GM20431 (cell line): ENCODE data around the gene UBE2F.
"Not testable (repeated sequence)": the region's sequence is repeated elsewhere in the genome, so short reads cannot be mapped to it uniquely, and the experiment has no call there.

Experiments
- in situ Hi-C: fragments of 300-500 bp; cut with MseI, MboI; formaldehyde crosslinking; loops from one replicate; pipeline ENCODE4 v1.15.0; 2020; ENCODE audit warnings: low sequenced_read_pairs; ENCODE audit not compliant: unreplicated experiment

The UBE2F gene

DNA sequence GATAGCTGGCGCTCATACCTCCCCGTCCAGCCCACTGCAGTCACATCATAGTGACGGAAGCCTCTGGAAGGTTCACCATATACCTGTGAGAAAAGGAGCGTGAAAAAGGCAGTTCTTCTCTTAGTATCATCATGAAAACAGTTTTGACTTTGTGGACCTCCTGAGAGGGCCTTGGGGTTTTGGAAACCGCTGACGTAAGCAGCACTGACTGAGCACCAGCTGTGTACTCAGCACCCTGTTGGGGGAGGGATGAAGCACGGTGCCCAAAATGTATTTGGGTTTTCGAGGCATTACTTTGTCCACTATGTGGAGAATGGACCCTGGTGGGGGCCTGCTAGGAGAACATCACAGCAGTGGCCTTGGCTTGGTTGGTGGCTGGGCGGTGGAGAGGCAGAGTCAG is 99.4 kb downstream of the UBE2F start:
- in situ Hi-C loops: no loop called here

DNA sequence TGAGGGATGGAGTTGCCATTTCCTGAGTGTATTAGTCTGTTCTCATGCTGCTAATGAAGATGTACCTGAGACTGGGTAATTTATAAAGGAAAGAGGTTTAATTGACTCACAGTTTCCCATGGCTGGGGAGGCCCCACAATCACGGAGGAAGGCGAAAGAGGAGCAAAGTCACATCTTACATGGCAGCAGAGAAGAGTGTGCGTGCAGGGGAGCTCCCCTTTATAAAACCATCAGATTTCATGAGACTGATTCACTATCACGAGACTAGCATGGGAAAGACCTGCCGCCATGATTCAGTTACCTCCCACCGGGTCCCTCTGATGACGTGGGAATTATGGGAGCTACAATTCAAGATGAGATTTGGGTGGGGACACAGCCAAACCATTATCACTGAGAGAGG is 99.9 kb downstream of the UBE2F start:
- in situ Hi-C loops: not testable (repeated sequence)

DNA sequence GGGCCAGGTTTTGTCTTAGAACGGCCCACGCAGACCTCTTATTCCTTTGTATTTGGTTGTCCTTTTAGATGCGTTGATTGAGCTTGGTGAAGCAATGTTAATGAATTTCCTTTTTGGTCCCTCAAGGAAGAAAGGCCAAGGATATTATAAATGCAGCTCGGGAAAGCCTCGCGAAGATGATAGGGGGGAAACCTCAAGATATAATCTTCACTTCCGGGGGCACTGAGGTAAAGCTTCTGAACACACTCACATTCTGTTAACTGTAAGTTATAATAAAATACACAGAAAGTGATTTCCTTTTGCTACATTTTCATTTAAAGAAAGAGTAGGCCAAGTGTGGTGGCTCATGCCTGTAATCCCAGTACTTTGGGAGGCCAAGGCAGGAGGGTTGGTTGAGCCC is 101.1 kb downstream of the UBE2F start:
- in situ Hi-C loops: no loop called here

DNA sequence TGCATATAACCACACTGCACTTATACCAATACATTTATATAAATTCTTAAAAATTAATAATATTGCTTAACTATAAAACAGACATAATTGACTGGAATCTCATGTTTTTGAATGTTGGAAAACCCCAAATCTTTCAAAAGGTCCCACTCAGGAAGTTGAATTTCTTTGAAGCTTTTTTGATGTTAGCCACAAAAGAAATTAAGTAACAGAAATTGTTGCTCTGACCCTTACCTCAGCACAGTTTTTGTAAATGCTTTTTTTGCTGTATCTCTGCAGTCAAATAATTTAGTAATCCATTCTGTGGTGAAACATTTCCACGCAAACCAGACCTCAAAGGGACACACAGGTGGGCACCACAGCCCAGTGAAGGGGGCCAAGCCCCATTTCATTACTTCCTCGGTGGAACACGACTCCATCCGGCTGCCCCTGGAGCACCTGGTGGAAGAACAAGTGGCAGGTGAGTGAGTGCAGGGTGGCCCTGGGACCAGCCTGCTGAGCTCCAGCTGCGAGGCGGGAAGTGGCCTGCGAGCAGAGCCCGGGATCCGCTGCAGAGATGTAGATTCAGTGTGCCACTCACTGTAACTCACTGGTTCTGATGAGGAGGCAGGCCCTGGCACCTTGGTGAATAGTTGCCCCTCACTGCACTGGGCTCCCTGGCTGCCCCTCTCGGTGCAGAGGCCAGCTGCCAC is 102.4 kb downstream of the UBE2F start:
- in situ Hi-C loops: no loop called here

DNA sequence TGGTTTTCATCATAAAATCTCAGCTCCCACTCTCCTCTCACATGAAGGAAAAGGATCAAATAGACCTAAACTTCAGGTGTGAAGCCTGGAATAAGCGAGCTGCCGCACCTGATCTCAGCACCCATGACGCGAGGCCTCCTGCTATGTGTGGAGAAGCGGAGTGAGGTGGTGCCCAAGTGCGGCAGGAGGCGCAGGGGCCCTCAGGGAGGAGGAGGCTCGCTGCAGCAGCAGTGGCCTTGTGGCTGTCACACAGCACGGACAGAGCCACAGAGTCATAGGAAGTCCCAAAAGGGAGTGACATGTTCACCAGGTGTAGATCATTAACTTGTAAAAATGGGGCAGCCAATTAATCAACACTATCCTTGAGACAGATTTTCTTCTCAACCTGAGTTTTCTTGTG is 103.1 kb downstream of the UBE2F start:
- in situ Hi-C loops: no loop called here

DNA sequence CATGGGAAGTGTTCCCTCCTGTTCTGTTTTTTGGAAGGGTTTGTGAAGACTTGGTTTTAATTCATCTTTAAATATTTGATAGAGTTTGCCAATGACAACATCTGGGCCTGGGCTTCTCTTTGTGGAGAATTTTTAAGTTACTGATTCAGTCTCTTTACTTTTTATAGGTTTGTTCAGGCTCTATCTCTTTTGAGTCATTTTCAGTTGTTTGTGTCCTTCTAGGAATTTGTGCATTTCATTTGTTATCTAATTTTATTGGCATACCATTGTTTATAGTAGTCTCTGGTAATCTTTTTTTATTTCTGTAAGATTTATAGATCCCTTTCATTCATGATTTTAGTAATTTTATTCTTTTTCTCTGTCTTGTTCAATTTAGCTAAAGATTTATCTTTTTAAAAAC is 108.6 kb downstream of the UBE2F start:
- in situ Hi-C loops: no loop called here

DNA sequence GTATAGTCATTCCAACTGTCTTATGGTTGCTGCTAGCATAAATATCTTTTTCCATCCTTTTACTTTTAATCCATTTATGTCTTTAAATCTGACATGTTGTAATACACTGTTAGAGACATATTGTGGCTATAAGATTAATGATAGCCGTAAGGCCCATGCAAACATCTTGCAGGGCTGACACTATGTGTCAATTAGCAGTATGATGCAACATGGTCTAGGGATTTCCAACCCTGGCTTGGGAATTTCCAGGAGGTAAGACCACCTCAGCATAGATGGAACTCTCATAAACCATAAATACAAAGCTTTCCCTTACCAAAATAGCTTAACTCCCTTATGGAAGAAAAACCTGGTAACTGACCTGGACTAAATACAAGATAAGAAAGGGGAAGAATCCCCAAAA is 110.5 kb downstream of the UBE2F start:
- in situ Hi-C loops: no loop called here

DNA sequence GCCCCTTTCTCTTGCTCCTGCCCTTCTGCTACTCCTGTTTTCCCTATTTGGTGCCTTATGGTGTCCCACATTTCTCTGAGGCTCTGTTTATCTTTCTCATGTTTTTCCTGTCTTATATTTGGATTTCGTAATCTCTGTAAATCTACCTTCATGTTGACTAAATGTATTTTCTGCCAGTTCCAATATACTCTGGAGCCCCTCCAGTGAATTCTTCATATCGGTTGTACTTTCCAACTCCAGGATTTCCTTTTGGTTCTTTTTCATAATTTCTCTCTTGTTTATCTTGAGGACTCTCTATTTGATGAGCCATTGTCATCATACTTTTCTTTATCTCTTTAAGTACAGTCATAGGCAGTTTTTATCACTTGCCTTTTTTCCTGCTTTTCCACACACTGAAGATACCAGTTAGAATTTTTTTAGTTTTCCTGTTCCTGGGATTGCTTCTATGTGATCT is 113.1 kb downstream of the UBE2F start:
- in situ Hi-C loops: no loop called here

DNA sequence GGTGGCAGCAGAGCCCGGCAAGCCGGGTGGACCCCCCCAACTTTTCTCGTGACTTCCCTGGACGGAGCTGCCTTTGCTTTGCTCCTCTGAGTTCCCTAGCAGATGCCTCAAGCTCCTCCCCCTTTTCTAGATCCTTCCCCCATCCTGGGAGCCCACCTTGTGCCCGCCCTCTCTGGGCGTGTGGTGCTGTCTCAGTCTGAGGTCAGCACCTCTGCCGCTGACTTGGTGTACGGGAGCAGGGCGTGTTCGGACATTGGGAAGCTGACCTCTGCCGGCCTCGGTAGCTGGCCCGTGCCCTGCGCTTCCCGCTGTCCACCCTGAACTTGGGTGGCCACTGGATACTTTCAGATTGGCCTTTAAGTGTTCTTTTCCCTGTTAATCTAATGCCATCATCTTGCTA is 113.7 kb downstream of the UBE2F start:
- in situ Hi-C loops: no loop called here

DNA sequence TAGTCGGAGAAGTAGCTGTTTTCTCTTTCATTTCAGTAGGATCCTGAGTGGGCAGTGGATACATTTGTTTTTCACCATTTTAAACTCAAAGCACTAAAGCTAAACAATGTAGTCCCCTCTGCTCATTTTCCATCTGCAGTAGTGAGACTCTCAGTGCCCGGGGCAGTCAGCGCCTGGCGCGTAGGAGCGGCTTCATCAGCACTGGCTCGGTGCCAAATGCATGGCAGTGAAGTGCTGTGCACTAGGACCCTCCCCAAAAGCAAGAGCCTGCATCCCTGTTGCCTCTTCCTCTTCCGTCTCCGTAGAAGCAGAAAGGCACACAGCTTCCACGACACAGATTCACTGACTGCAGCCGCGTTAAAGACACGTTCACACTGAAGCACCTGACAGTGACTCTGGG is 114.3 kb downstream of the UBE2F start:
- in situ Hi-C loops: no loop called here

DNA sequence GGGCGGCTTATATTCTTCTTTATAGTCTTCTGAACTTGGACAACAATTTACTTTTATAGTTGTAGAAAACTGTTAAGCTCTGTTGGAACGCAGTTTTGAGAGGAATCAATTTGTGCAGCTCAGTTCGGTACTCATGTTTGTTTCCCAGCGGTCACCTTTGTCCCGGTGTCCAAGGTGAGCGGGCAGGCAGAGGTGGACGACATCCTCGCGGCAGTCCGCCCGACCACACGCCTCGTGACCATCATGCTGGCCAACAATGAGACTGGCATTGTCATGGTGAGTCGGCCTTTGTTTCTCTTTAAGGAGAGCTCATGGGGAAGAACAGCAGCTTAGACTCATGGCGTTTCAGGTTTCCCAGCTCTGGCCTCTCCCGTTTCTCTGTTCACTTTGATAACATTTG is 114.7 kb downstream of the UBE2F start:
- in situ Hi-C loops: no loop called here

DNA sequence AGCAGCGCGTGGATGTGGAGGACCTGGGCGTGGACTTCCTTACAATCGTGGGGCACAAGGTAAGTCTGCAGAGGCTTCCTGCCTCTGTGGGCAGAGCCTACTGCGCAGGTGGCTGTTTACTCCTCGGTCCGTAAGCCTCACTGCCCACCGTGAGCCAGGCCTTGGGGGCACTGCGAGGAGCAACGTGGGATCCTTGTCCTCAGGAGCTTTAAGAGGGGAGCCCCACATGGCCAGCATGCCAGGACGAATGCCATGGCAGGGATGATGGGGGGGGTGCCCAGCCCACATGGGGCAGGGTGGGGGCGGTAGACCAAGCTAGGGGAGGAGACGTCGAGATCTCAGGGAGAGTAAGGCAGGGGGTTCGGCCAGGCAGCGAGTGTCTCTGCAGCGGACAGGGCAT is 115.3 kb downstream of the UBE2F start:
- in situ Hi-C loops: no loop called here

DNA sequence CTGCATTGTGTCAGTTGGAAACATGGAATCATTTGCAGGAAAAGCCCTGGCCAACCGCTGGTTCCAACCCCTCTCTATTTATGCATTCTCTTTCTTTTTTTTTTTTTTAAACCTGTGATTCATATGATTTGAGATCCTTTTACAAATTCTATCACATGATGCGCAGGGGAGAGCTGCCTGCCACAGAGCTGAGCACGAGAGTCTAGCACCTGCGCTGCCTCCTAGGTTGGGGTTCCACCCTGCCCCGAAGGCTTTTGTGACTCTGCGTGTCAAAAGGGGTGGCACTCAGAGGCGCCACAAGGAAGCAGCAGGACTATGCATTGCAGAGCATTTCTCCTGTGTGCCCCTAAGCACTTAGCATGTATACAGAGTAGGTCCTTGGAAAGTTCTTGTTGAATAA is 116.0 kb downstream of the UBE2F start:
- in situ Hi-C loops: no loop called here

DNA sequence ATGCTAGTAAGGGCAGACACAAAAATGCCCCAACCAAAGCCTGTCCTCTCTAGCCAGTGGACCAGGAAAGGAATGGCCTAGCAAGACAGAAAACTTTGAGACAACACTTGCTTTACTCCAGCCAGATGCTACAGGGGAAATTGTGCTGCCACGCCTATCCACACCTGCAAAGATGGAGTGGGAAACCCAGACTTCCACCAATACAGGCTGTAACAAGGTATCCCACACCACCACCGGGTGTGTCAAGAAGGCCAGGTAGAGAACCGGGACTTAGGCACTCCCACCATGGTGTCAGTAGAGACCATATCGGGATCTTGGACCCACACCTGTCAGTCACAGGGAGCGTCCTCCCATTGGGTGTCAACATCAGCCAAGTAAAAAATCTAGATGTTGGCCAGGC is 117.1 kb downstream of the UBE2F start:
- in situ Hi-C loops: no loop called here

DNA sequence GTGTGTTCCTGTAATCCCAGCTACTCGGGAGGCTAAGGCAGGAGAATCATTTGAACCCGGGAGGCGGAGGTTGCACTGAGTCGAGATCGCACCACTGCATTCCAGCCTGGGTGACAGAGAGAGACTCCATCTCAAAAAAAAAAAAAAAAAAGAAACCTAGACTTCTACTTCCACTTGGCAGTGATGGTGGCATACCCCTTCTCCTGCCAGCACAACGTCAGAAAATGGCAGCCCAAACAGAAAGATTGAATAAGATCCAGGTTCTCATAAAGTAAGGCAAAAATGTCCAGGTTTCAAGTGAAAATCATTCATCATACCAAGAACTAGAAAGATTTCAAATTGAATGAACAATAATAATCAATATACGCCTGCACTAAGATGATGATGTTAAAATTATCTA is 117.9 kb downstream of the UBE2F start:
- in situ Hi-C loops: no loop called here

DNA sequence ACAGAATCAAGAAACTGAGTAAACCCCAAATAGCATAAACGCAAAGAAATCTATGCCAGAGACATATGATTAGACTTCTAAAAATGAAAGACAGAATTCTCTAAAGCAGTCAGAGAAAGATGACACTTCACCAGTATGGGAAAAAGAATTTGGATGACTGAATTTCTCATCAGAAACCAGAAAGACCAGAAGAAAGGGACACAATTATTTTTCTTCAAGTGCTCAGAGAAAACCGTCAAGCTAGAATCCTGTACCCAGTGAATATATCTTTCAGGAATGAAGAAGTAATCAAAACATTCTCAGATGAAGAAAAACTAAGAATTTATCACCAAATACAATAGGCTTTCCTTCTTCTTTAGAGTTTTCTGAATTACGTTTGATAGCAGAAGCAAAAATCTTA is 119.1 kb downstream of the UBE2F start:
- in situ Hi-C loops: no loop called here

DNA sequence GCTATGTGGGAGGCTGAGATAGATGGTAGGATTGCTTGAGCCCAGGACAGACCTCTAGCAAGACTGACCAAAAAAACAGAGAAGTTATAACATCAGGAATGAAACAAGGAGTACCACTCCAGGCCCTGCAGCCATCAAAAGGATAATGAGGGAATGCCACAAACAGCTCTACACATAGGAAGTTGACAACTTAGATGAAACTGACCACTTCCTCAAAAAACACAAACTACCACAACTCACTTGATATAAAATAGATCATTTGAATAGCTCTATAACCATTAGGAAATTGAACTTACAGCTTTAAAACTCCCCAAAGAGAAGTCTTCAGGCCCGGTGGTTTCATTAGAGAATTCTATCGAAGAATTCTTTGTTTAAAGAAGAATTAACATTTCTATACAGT is 120.4 kb downstream of the UBE2F start:
- in situ Hi-C loops: no loop called here

DNA sequence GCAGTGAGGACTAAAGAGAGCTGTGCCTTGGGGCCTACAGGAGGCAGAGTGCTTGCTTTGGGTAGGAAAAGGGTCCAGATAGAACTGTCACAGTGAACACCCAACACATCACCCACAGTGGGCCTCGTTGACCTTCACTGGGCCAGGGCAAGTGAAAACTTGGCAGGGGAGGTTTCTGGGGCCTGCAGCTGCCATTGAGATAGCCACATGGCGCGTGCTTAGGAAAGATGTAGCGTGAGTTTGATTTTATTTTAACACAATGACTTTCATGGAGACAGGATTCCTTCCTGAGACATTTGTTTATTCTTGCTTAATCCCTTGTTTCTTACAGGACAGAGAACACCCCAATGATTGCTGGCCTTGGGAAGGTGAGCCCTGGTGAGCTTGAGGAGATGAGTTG is 124.1 kb downstream of the UBE2F start:
- in situ Hi-C loops: no loop called here

DNA sequence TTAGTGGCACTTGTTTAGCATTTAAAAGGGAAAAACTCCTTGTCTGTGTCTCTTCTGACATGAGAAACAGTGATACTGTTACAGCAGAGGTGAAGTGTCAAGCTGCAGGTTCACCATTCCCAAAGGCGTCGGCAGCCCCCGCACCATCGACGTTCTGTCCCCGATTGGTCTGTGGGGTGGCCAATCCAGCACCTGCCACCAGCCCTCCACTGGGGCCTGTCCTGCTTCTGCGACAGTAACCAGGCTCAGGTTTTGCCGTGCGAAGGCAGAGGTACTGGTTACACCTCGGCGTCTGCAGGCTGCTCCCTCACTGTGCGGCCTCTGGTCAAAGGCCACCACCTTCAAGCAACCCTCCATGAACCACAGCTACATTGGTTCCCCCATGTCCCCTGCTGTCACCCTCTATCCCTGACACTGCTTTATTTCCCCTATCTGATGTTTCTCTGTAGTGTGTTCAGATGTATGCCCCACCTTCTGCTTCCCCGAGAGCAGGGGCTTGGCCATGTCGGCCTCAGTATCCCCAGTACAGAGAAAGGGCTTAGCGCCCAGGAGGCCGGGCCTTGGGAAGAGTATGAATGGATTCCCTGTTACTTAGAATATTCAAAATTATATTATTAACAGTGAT is 124.7 kb downstream of the UBE2F start:
- in situ Hi-C loops: no loop called here
